K562 (cell line): ENCODE data around the gene TAF8. TPM values are rescaled to one million over a fixed set of nuclear protein-coding genes. Genes with fewer than 3 reads are reported as not detected.

Experiments
- HDAC8 ChIP-seq: fragments of 450-650 bp; IDR thresholded peaks from 2 replicates; pipeline ENCODE4 v1.6.1; 2016; ENCODE audit warnings: mild to moderate bottlenecking, missing genetic modification characterization, moderate library complexity, missing compliant biosample characterization
- polyA plus RNA-seq, 8 experiments: library from polyadenylated mRNA; depleted of rRNA in 4 of 8; stranded (reverse) in 5 of 8; unstranded in 3 of 8; fragments of >200 nt; fragmentation: Nextera tagmentation in 2 of 8; fragmentation: Illumina TruSeq in 1 of 8; extraction: Ambion mirVana in 2 of 8; extraction: Trizol in 1 of 8; gene quantifications; 2 replicates each; pipeline versions ENCODE4 v1.2.1 to v1.2.3, GENCODE V29; 2011 to 2014; ENCODE audit warnings: inconsistent platforms in 1 of 8, missing spikeins in 1 of 8
- small RNA-seq: library from RNA; depleted of rRNA; stranded (forward); fragments of <200 nt; gene quantifications from one replicate; pipeline ENCODE3, GENCODE V24; 2014
- total RNA-seq, 7 experiments: library from RNA; depleted of rRNA in 6 of 7; stranded (reverse); fragments of >200 nt in 6 of 7; fragmentation: Illumina TruSeq in 2 of 7; extraction: Trizol in 2 of 7; gene quantifications; 2 replicates each; pipeline versions ENCODE4 v1.2.1 to v1.2.3, GENCODE V29; 2011 to 2021; ENCODE audit warnings: low replicate concordance in 1 of 7

Gene TAF8
- total and polyA plus RNA-seq, 9 of the 15 experiments (the other 6 are each of a cell fraction or from before 2014, with no cell fraction given) = 29.4 to 84.0 (median 52.6) TPM

DNA sequence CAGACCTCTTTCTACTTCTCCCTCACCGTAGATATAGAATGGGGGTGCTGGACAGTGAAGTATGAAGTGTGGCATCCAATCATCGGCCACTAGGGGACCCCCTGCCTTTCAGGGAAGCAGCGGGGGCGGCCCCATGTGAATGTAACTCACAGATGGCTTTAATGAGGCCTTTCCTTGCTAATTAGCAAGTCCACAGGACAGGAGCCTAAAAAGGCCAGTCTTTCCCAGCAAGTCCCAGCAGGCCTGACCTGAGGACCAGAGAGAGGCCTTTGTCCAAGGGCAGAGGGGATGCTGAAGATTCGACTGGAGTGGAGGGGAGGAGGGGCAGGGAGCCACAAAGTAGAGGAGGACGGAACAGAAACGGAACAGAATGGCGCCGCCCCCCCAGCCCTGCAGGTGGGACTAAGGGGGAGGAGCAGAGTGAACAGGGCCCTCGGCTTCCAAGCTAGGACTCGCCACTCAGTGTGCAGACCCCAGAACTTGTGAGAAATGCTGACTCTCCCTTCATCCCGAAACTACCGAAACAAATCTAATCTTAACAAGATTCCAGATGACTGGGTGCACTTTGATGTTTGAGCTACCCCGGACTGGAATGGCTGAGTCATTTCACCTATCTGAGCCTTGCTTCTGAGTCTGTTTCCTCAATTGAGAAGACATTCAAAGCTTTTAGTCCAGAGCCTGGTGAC, 86.3 kb downstream of the TAF8 start (continued):
- TF ChIP-seq HDAC8 (tag) = 0 out of 2 replicates have a peak, but pooled peaks have one; percentile 49

Small RNAs within 50 kb of the gene (small RNA-seq; reads per million reads assigned to genes)
- not detected for gene RNU6-761P

Other genes starting within 250 kb of the TAF8 start
Only the 7 nearest of the 8 such genes appear.
- gene USP49, start 155.1 kb upstream of the TAF8 start, total RNA-seq (2014; rRNA removed) = 3.9 and 4.3 TPM in 2 replicates
- gene USP49, start 155.1 kb upstream of the TAF8 start, total RNA-seq (2014; rRNA removed; fragmentation: Illumina TruSeq; extraction: Trizol) = 6.5 and 7.3 TPM in 2 replicates
- 4.2 and 4.7 TPM in 2 replicates for gene USP49, start 155.1 kb upstream of the TAF8 start, total RNA-seq (2015; rRNA removed; fragmentation: Illumina TruSeq; extraction: Trizol)
- gene USP49, start 155.1 kb upstream of the TAF8 start, total RNA-seq (2021) = 6.9 and 9.1 TPM in 2 replicates
- gene USP49, start 155.1 kb upstream of the TAF8 start, polyA plus RNA-seq (2011; rRNA removed) = 9.7 and 9.9 TPM in 2 replicates
- gene USP49, start 155.1 kb upstream of the TAF8 start, polyA plus RNA-seq (2014; fragmentation: Illumina TruSeq; extraction: Trizol) = 7.7 and 8.5 TPM in 2 replicates
- 1 to 10 TPM; 1.0 to 1.6 TPM for gene USP49, start 155.1 kb upstream of the TAF8 start, polyA plus RNA-seq (2014; fragmentation: Nextera tagmentation; extraction: Ambion mirVana)
- gene USP49, start 155.1 kb upstream of the TAF8 start, polyA plus RNA-seq (2014; rRNA removed) = 7.8 and 8.3 TPM in 2 replicates
- 27.3 and 33.6 TPM in 2 replicates for gene MED20, start 129.4 kb upstream of the TAF8 start, total RNA-seq (2014; rRNA removed)
- gene MED20, start 129.4 kb upstream of the TAF8 start, total RNA-seq (2014; rRNA removed; fragmentation: Illumina TruSeq; extraction: Trizol) = 44.6 and 45.7 TPM in 2 replicates
- gene MED20, start 129.4 kb upstream of the TAF8 start, total RNA-seq (2015; rRNA removed; fragmentation: Illumina TruSeq; extraction: Trizol) = 36.7 and 38.1 TPM in 2 replicates
- gene MED20, start 129.4 kb upstream of the TAF8 start, total RNA-seq (2021) = 46.0 and 46.5 TPM in 2 replicates
- 57.6 and 60.0 TPM in 2 replicates for gene MED20, start 129.4 kb upstream of the TAF8 start, polyA plus RNA-seq (2011; rRNA removed)
- 48.8 and 58.2 TPM in 2 replicates for gene MED20, start 129.4 kb upstream of the TAF8 start, polyA plus RNA-seq (2014; fragmentation: Illumina TruSeq; extraction: Trizol)
- gene MED20, start 129.4 kb upstream of the TAF8 start, polyA plus RNA-seq (2014; fragmentation: Nextera tagmentation; extraction: Ambion mirVana) = 10 to 100 TPM; 63.8 to 80.9 TPM
- 30.4 and 32.1 TPM in 2 replicates for gene MED20, start 129.4 kb upstream of the TAF8 start, polyA plus RNA-seq (2014; rRNA removed)
- 53.4 and 65.4 TPM in 2 replicates for gene BYSL, start 129.0 kb upstream of the TAF8 start, total RNA-seq (2014; rRNA removed)
- gene BYSL, start 129.0 kb upstream of the TAF8 start, total RNA-seq (2014; rRNA removed; fragmentation: Illumina TruSeq; extraction: Trizol) = 28.9 and 36.2 TPM in 2 replicates
- gene BYSL, start 129.0 kb upstream of the TAF8 start, total RNA-seq (2015; rRNA removed; fragmentation: Illumina TruSeq; extraction: Trizol) = 49.1 and 52.1 TPM in 2 replicates
- 90.6 and 92.3 TPM in 2 replicates for gene BYSL, start 129.0 kb upstream of the TAF8 start, total RNA-seq (2021)
- gene BYSL, start 129.0 kb upstream of the TAF8 start, polyA plus RNA-seq (2011; rRNA removed) = 70.0 and 70.2 TPM in 2 replicates
- gene BYSL, start 129.0 kb upstream of the TAF8 start, polyA plus RNA-seq (2014; fragmentation: Illumina TruSeq; extraction: Trizol) = 67.7 and 73.2 TPM in 2 replicates
- 10 to 100 TPM; 22.2 to 25.8 TPM for gene BYSL, start 129.0 kb upstream of the TAF8 start, polyA plus RNA-seq (2014; fragmentation: Nextera tagmentation; extraction: Ambion mirVana)
- gene BYSL, start 129.0 kb upstream of the TAF8 start, polyA plus RNA-seq (2014; rRNA removed) = 68.2 and 90.7 TPM in 2 replicates
- gene CCND3, start 108.7 kb upstream of the TAF8 start, total RNA-seq (2014; rRNA removed) = 112 and 148 TPM in 2 replicates
- 57.5 and 65.7 TPM in 2 replicates for gene CCND3, start 108.7 kb upstream of the TAF8 start, total RNA-seq (2014; rRNA removed; fragmentation: Illumina TruSeq; extraction: Trizol)
- gene CCND3, start 108.7 kb upstream of the TAF8 start, total RNA-seq (2015; rRNA removed; fragmentation: Illumina TruSeq; extraction: Trizol) = 75.3 and 75.4 TPM in 2 replicates
- 196 and 204 TPM in 2 replicates for gene CCND3, start 108.7 kb upstream of the TAF8 start, total RNA-seq (2021)
- gene CCND3, start 108.7 kb upstream of the TAF8 start, polyA plus RNA-seq (2011; rRNA removed) = 97.4 and 119 TPM in 2 replicates
- 111 and 139 TPM in 2 replicates for gene CCND3, start 108.7 kb upstream of the TAF8 start, polyA plus RNA-seq (2014; fragmentation: Illumina TruSeq; extraction: Trizol)
- 10 to 100 TPM; 21.5 to 24.7 TPM for gene CCND3, start 108.7 kb upstream of the TAF8 start, polyA plus RNA-seq (2014; fragmentation: Nextera tagmentation; extraction: Ambion mirVana)
- gene CCND3, start 108.7 kb upstream of the TAF8 start, polyA plus RNA-seq (2014; rRNA removed) = 124 and 127 TPM in 2 replicates
- gene C6orf132, start 92.1 kb downstream of the TAF8 start, total RNA-seq (2014; rRNA removed) = 0.14 and 0.20 TPM in 2 replicates
- gene C6orf132, start 92.1 kb downstream of the TAF8 start, total RNA-seq (2014; rRNA removed; fragmentation: Illumina TruSeq; extraction: Trizol) = 0.16 and 0.18 TPM in 2 replicates
- gene C6orf132, start 92.1 kb downstream of the TAF8 start, total RNA-seq (2015; rRNA removed; fragmentation: Illumina TruSeq; extraction: Trizol) = 0.08 and 0.11 TPM in 2 replicates
- gene C6orf132, start 92.1 kb downstream of the TAF8 start, total RNA-seq (2021) = 0.22 and 0.35 TPM in 2 replicates
- 0.20 and 0.21 TPM in 2 replicates for gene C6orf132, start 92.1 kb downstream of the TAF8 start, polyA plus RNA-seq (2011; rRNA removed)
- gene C6orf132, start 92.1 kb downstream of the TAF8 start, polyA plus RNA-seq (2014; fragmentation: Illumina TruSeq; extraction: Trizol) = 0.10 TPM in 2 replicates
- under 1 TPM; 0.06 to 0.08 TPM for gene C6orf132, start 92.1 kb downstream of the TAF8 start, polyA plus RNA-seq (2014; fragmentation: Nextera tagmentation; extraction: Ambion mirVana)
- 0.16 and 0.26 TPM in 2 replicates for gene C6orf132, start 92.1 kb downstream of the TAF8 start, polyA plus RNA-seq (2014; rRNA removed)
- not detected in 2 replicates for gene GUCA1A, start 122.8 kb downstream of the TAF8 start, total RNA-seq (2014; rRNA removed)
- not detected in 2 replicates for gene GUCA1A, start 122.8 kb downstream of the TAF8 start, total RNA-seq (2014; rRNA removed; fragmentation: Illumina TruSeq; extraction: Trizol)
- gene GUCA1A, start 122.8 kb downstream of the TAF8 start, total RNA-seq (2015; rRNA removed; fragmentation: Illumina TruSeq; extraction: Trizol) = not detected in 2 replicates
- not detected in 2 replicates for gene GUCA1A, start 122.8 kb downstream of the TAF8 start, total RNA-seq (2021)
- not detected in 2 replicates for gene GUCA1A, start 122.8 kb downstream of the TAF8 start, polyA plus RNA-seq (2011; rRNA removed)
- gene GUCA1A, start 122.8 kb downstream of the TAF8 start, polyA plus RNA-seq (2014; fragmentation: Illumina TruSeq; extraction: Trizol) = not detected in 2 replicates
- gene GUCA1A, start 122.8 kb downstream of the TAF8 start, polyA plus RNA-seq (2014; fragmentation: Nextera tagmentation; extraction: Ambion mirVana) = not detected
- not detected in 2 replicates for gene GUCA1A, start 122.8 kb downstream of the TAF8 start, polyA plus RNA-seq (2014; rRNA removed)
- gene GUCA1B, start 144.4 kb downstream of the TAF8 start, total RNA-seq (2014; rRNA removed) = 0.20 and 0.23 TPM in 2 replicates
- 0.69 and 0.77 TPM in 2 replicates for gene GUCA1B, start 144.4 kb downstream of the TAF8 start, total RNA-seq (2014; rRNA removed; fragmentation: Illumina TruSeq; extraction: Trizol)
- 0.34 and 0.51 TPM in 2 replicates for gene GUCA1B, start 144.4 kb downstream of the TAF8 start, total RNA-seq (2015; rRNA removed; fragmentation: Illumina TruSeq; extraction: Trizol)
- gene GUCA1B, start 144.4 kb downstream of the TAF8 start, total RNA-seq (2021) = 0.92 and 0.95 TPM in 2 replicates
- 0.54 and 1.7 TPM in 2 replicates for gene GUCA1B, start 144.4 kb downstream of the TAF8 start, polyA plus RNA-seq (2011; rRNA removed)
- 0.43 and 0.48 TPM in 2 replicates for gene GUCA1B, start 144.4 kb downstream of the TAF8 start, polyA plus RNA-seq (2014; fragmentation: Illumina TruSeq; extraction: Trizol)
- gene GUCA1B, start 144.4 kb downstream of the TAF8 start, polyA plus RNA-seq (2014; fragmentation: Nextera tagmentation; extraction: Ambion mirVana) = not detected
- 0.21 TPM in 1 of 2 replicates, not detected in the other for gene GUCA1B, start 144.4 kb downstream of the TAF8 start, polyA plus RNA-seq (2014; rRNA removed)